Panc1 (cell line): ENCODE measurements around the gene C20orf204. TPM values are rescaled to one million over a fixed set of nuclear protein-coding genes. Genes with fewer than 3 reads are reported as not detected.
A peak's percentile ranks its signal among the peaks of the same experiment; 100 is the strongest.

Source experiments
- ATAC-seq: fragments of 200-7000 bp; cut with Tn5 transposase; 2 replicates; pipeline ENCODE4 v1.9.1; 2020; ENCODE audit warnings: mild to moderate bottlenecking, moderate library complexity
- BruUV-seq: library from RNA; stranded (reverse); fragments of 400-500 nt; replicated peaks from 2 replicates; lab custom pipeline; 2021; lab: Mats Ljungman, UMichigan
- CTCF ChIA-PET: fragments of 300-600 bp; sonication (Branson Sonifier 250); formaldehyde crosslinking; loops from one replicate; lab custom pipeline; 2022; ENCODE audit warnings: antibody characterized with exemption; lab: Charles Lee
- POLR2A ChIA-PET: fragments of 300-600 bp; sonication (Branson Sonifier 250); formaldehyde crosslinking; loops from one replicate; lab custom pipeline; 2022; ENCODE audit warnings: antibody characterized with exemption; lab: Charles Lee
- DNase-seq: peaks from one replicate; pipeline ENCODE4 v3.0.0-alpha.2; 2010; ENCODE audit warnings: low read depth, low spot score
- H3K27ac ChIP-seq: 2 replicates; pipeline ENCODE4 v1.5.1; 2011; ENCODE audit warnings: mild to moderate bottlenecking, low read length, inconsistent platforms
- H3K27me3 ChIP-seq: fragments of 200-500 bp; sonication (Bioruptor generic); 2 replicates; pipeline ENCODE4 v1.6.0; 2014; ENCODE audit warnings: low read length, inconsistent platforms; ENCODE audit not compliant: control insufficient read depth, insufficient read depth
- H3K36me3 ChIP-seq: fragments of 200-500 bp; sonication (Bioruptor generic); 2 replicates; pipeline ENCODE4 v1.5.1; 2014; ENCODE audit warnings: inconsistent platforms, mild to moderate bottlenecking, low read length, moderate library complexity; ENCODE audit not compliant: control insufficient read depth, insufficient read depth
- H3K4me1 ChIP-seq: 2 replicates; pipeline ENCODE4 v1.5.1; 2011; ENCODE audit warnings: inconsistent platforms, mild to moderate bottlenecking, low read length, moderate library complexity; ENCODE audit not compliant: control insufficient read depth, insufficient read depth
- H3K4me3 ChIP-seq, 2 experiments: 2 replicates each; pipeline ENCODE4 v1.5.1; 2011 to 2012; ENCODE audit warnings: low read depth in 2 of 2, low read length in 2 of 2, mild to moderate bottlenecking in 2 of 2, inconsistent platforms in 1 of 2, moderate library complexity in 1 of 2
- H3K9me3 ChIP-seq: fragments of 200-500 bp; sonication (Bioruptor generic); 2 replicates; pipeline ENCODE4 v1.5.1; 2014; ENCODE audit warnings: low read depth, mild to moderate bottlenecking, inconsistent platforms, low read length, moderate library complexity; ENCODE audit not compliant: control insufficient read depth, insufficient read depth
- POLR2AphosphoS5 ChIP-seq: IDR thresholded peaks from 2 replicates; pipeline ENCODE4 v1.6.1; 2012; ENCODE audit warnings: mild to moderate bottlenecking, low read depth, low read length, moderate library complexity
- REST ChIP-seq, 2 experiments: IDR thresholded peaks; 2 replicates each; pipeline ENCODE4 v1.6.1; 2011 to 2012; ENCODE audit warnings: low read depth in 2 of 2, control low read depth in 1 of 2, low read length in 1 of 2, mild to moderate bottlenecking in 1 of 2, moderate library complexity in 1 of 2; ENCODE audit not compliant: insufficient read depth in 1 of 2
- SIN3A ChIP-seq: IDR thresholded peaks from 2 replicates; pipeline ENCODE4 v1.6.1; 2012; ENCODE audit warnings: low read depth, mild to moderate bottlenecking, low read length, moderate library complexity, borderline replicate concordance; ENCODE audit not compliant: insufficient read depth
- TCF7L2 ChIP-seq: IDR thresholded peaks from 2 replicates; pipeline ENCODE4 v1.6.1; 2011; ENCODE audit warnings: mild to moderate bottlenecking, low read depth, low read length, inconsistent platforms
- in situ Hi-C: cut with HindIII; loops from 2 replicates; pipeline ENCODE4 v1.10.0; 2016; ENCODE audit warnings: low sequenced_read_pairs, low pct_unique_long_range_greater_than_20kb
- intact Hi-C: fragments of 100-400 bp; cut with micrococcal nuclease; formaldehyde crosslinking; loops from one replicate; pipeline ENCODE4 v1.10.0; 2022; ENCODE audit not compliant: unreplicated experiment
- total RNA-seq: library from RNA; stranded (reverse); gene quantifications from one replicate; pipeline ENCODE4 v1.2.1, GENCODE V29; 2021; ENCODE audit not compliant: unreplicated experiment
- TF ChIP-seq, protein P1 (sequence below): fragments of 450-650 bp; IDR thresholded peaks from 2 replicates; pipeline ENCODE4 v1.5.1; 2017; ENCODE audit warnings: mild to moderate bottlenecking

C20orf204 gene
- total RNA-seq, 1 experiment from 2014 or later = 1.9 TPM

DNA sequence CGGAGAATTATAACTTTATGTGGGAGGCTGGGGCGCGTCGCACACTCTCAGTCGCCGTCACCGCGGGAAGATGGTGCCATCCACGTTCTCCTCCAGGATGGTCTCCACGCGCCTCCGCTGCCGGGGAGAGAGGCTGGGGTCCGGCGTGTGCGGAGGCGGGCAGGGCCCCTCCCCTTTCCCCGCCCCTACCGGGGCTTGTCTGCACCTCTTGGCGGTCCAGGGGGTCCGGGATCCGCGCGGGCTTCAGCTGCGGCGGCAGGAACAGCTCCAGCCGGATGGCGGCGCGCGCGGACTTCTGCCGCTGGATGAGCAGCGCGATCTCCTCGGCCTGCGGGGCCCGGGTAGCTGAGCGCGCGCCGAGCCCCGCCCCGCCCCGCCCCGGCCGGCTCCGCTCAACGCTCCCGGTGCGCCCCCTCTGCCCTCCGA is 47.4 kb downstream of the C20orf204 start:
- peak; percentile 72 for ATAC-seq
- Histone ChIP-seq H3K4me1 (peaks cover 16% of the 10 kb centered on the region), H3K9me3 (no peaks in the 10 kb centered on the region), H3K27me3 (no peaks in the 10 kb centered on the region), H3K27ac (no peak overlapping the region; the same call in 1 of the 2 replicates), H3K36me3 (no peaks in the 10 kb centered on the region), H3K4me3 (peak overlapping the region; percentile 50 to 56)
- POLR2A ChIA-PET = no interaction called here
- DNase-seq = no peak
- CTCF ChIA-PET = interaction anchor here (0.6 to 1.9 kb wide), 4 partner anchors 21 to 37 kb away, joined by 3 to 7 read pairs (median 4); partner anchors contain the start of gene TCEA2
- BruUV-seq = no TSS peak
- intact Hi-C loops = no loop called here
- in situ Hi-C loops = no loop called here
- no peak for TF ChIP-seq SIN3A
- TF ChIP-seq, protein P1, sequence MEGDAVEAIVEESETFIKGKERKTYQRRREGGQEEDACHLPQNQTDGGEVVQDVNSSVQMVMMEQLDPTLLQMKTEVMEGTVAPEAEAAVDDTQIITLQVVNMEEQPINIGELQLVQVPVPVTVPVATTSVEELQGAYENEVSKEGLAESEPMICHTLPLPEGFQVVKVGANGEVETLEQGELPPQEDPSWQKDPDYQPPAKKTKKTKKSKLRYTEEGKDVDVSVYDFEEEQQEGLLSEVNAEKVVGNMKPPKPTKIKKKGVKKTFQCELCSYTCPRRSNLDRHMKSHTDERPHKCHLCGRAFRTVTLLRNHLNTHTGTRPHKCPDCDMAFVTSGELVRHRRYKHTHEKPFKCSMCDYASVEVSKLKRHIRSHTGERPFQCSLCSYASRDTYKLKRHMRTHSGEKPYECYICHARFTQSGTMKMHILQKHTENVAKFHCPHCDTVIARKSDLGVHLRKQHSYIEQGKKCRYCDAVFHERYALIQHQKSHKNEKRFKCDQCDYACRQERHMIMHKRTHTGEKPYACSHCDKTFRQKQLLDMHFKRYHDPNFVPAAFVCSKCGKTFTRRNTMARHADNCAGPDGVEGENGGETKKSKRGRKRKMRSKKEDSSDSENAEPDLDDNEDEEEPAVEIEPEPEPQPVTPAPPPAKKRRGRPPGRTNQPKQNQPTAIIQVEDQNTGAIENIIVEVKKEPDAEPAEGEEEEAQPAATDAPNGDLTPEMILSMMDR = peak; percentile 97
- TF ChIP-seq POLR2AphosphoS5 = no peak

DNA sequence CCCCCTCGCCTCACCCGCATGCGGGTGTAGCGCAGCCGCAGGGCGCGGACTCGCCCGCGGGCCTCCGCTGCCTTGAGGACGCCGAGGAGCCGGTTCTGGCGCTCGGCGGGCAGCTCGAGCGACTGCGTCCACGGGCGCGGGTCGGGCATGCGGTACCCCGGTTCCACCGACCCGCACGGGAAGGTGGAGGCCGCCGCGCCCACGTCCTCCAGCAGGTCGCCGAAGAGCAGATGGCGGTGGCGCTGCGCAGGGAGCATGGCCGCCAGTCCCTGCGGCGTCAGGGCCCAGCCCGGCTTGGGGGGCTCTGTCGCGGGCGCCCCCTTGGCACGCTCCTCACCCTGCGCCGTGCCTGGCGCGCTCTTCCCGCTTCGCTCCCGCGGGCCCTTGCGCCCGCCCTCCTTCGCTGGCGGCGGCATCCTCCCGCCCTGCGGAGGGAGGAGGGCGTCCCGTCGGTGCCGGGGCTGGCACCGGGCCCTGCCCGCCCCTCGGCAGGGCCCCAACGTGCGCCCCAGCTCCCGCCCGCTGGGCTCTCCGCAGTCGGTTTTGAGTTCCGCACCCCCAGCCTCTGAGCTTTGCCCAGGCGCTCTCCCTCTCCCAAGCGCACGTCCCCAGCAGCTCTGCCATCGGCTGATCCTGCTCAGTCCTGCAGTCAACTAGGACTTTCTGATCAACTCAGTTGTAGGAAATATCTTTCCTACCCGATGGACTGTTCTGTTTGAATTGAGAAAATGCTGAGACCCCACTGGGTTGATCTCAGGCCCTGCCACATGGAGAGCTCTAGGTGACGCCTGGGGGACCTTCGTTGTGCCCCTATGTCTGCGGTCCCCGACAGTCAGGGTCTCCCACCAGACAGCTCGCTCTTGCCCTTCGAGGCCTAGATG is 48.1 kb downstream of the C20orf204 start, which contains the start of gene LKAAEAR1:
Gene LKAAEAR1 (minus strand): TSS at position 595 of the 881 bp plus-strand sequence. CDS start 179 bp downstream, at position 416.
- no peaks in the 10 kb centered on the region for H3K36me3 ChIP-seq
- DNase-seq (no peak), ATAC-seq (peak; percentile 6)
- TF ChIP-seq POLR2AphosphoS5 (no peak), REST (IDR thresholded peaks at IDR 0.05; ENCODE audit: insufficient read depth in 1 of 2, low read depth in 2 of 2, low read length in 1 of 2) (no peak), TCF7L2 (no peak), SIN3A (no peak)
- TF ChIP-seq, protein P1 = no peak; the same call in 1 of the 2 replicates
- no TSS peak for BruUV-seq
- H3K27me3 ChIP-seq = no peaks in the 10 kb centered on the region
- H3K27ac ChIP-seq = no peak within 1 kb of the TSS; the same call in 1 of the 2 replicates
- H3K4me3 ChIP-seq = peak within 1 kb of the TSS; percentile 50 to 56
- CTCF ChIA-PET = interaction anchor here (0.6 to 1.9 kb wide), 5 partner anchors 21 to 36 kb away, joined by 3 to 7 read pairs (median 3); partner anchors contain the start of gene TCEA2
- peaks cover 11% of the 10 kb centered on the region for H3K4me1 ChIP-seq
- H3K9me3 ChIP-seq = no peaks in the 10 kb centered on the region
- POLR2A ChIA-PET = no interaction called here
- in situ Hi-C loops (no loop called here), intact Hi-C loops (no loop called here)
